ENCODE data around the gene TTC28. TPM values are rescaled to one million over a fixed set of nuclear protein-coding genes. Genes with fewer than 3 reads are reported as not detected.
"Not testable (repeated sequence)": the region's sequence is repeated elsewhere in the genome, so short reads cannot be mapped to it uniquely, and the experiment has no call there.

Gene TTC28
- total RNA-seq, 1 experiment from 2014 or later, result 0.12 TPM

DNA sequence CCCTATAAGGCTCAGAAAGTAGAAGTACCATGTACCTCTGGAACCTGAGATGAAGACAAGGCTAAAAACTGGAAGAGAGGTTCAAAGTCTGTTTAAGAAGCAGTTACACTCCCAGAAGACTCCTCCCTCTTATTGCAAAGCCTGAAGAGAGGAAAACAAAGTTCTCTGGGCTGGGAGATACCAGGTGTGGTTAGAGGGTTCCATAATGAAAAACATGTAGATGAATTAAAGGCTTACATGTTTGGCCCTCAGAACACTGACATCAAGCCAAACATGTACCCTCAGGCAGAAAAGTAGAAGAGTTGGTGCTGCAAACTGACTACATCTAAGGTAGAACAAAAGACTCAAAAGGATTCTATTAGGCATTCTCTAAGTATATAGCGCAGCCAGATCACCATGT, 205.3 kb downstream of the TTC28 start:
- Histone ChIP-seq H3K9ac (ENCODE audit: low read length) (no peak overlapping the region), H3K27me3 (ENCODE audit: insufficient read depth, low read length) (peaks cover 69% of the 10 kb centered on the region), H4K20me1 (ENCODE audit: insufficient read depth) (no peaks in the 10 kb centered on the region), H2AFZ (ENCODE audit: low read depth, low read length, poor library complexity, severe bottlenecking) (no peak overlapping the region), H3K4me1 (ENCODE audit: control insufficient read depth in 1 of 2, insufficient read depth in 2 of 2, low read length in 2 of 2) (no peaks in the 10 kb centered on the region), H3K9me3 (ENCODE audit: control insufficient read depth in 1 of 2, insufficient read depth in 1 of 2, low read depth in 1 of 2, low read length in 2 of 2) (no peaks in the 10 kb centered on the region), H3K4me3 (replicated peaks in 1 of 2; ENCODE audit: low read depth in 1 of 2, low read length in 2 of 2) (no peak overlapping the region), H3K36me3 (ENCODE audit: control insufficient read depth in 1 of 2, insufficient read depth in 2 of 2, low read length in 2 of 2) (no peaks in the 10 kb centered on the region), H3K9me2 (ENCODE audit: insufficient read depth) (no peaks in the 10 kb centered on the region), H3K27ac (ENCODE audit: low read depth, low read length) (no peak overlapping the region), H3K4me2 (ENCODE audit: low read length) (no peak overlapping the region), H3K79me2 (ENCODE audit: insufficient read depth, low read length) (no peaks in the 10 kb centered on the region)
- ChIA-PET POLR2A (no interaction called here), RAD21 (ENCODE audit: low non-redundant PET in 1 of 2, low total read pairs in 2 of 2, uncharacterized antibody in 2 of 2, unreplicated experiment in 2 of 2) (no interaction called here), CTCF (interaction anchor here (1.1 kb wide), 1 partner anchor 423 kb away, joined by 3 read pairs; no protein-coding TSS in a partner anchor)
- intact Hi-C loops (cut with micrococcal nuclease), result no loop called here
- no TSS peak for BruUV-seq (replicated peaks)
- DNase-seq (ENCODE audit: low read depth, low spot score) (no peak), ATAC-seq (no peak)
- no peak for TF ChIP-seq RAD21 (IDR thresholded peaks at IDR 0.05; ENCODE audit: low read depth)

- H3K27ac ChIP-seq (ENCODE audit: low read depth, low read length), result no peak overlapping the region
- H3K27me3 ChIP-seq (ENCODE audit: insufficient read depth, low read length), result peaks cover 70% of the 10 kb centered on the region
- H3K4me2 ChIP-seq (ENCODE audit: low read length), result no peak overlapping the region
- H3K79me2 ChIP-seq (ENCODE audit: insufficient read depth, low read length), result no peaks in the 10 kb centered on the region
- H3K4me3 ChIP-seq (replicated peaks in 1 of 2; ENCODE audit: low read depth in 1 of 2, low read length in 2 of 2), result no peak overlapping the region
- no peaks in the 10 kb centered on the region for H3K36me3 ChIP-seq (ENCODE audit: control insufficient read depth in 1 of 2, insufficient read depth in 2 of 2, low read length in 2 of 2)
- H4K20me1 ChIP-seq (ENCODE audit: insufficient read depth), result no peaks in the 10 kb centered on the region
- BruUV-seq (replicated peaks), result no TSS peak
- RAD21 ChIA-PET (ENCODE audit: low non-redundant PET in 1 of 2, low total read pairs in 2 of 2, uncharacterized antibody in 2 of 2, unreplicated experiment in 2 of 2), result no interaction called here
- no peaks in the 10 kb centered on the region for H3K9me2 ChIP-seq (ENCODE audit: insufficient read depth)
- H3K9ac ChIP-seq (ENCODE audit: low read length), result no peak overlapping the region
- CTCF ChIA-PET, result interaction anchor here (1.1 kb wide), 1 partner anchor 422 kb away, joined by 3 read pairs; no protein-coding TSS in a partner anchor
- no peaks in the 10 kb centered on the region for H3K4me1 ChIP-seq (ENCODE audit: control insufficient read depth in 1 of 2, insufficient read depth in 2 of 2, low read length in 2 of 2)
- intact Hi-C loops (cut with micrococcal nuclease), result no loop called here
- no peak for ATAC-seq
- TF ChIP-seq EZH2phosphoT487 (IDR thresholded peaks at IDR 0.05; ENCODE audit: borderline replicate concordance) (no peak), TCF7L2 (IDR thresholded peaks at IDR 0.05; ENCODE audit: borderline replicate concordance, extremely low read depth, insufficient read depth, insufficient read length) (no peak), MAX (IDR thresholded peaks at IDR 0.05) (no peak)
- H2AFZ ChIP-seq (ENCODE audit: low read depth, low read length, poor library complexity, severe bottlenecking), result no peak overlapping the region
- POLR2A ChIA-PET, result no interaction called here
- DNase-seq (ENCODE audit: low read depth, low spot score), result no peak
- H3K9me3 ChIP-seq (ENCODE audit: control insufficient read depth in 1 of 2, insufficient read depth in 1 of 2, low read depth in 1 of 2, low read length in 2 of 2), result no peaks in the 10 kb centered on the region
These were observed 206.4 kb downstream of the TTC28 start for GRCh38 chr22:28473258-28473657.

GRCh38 chr22:28467055-28467454, 212.6 kb downstream of the TTC28 start:
- H4K20me1 ChIP-seq (ENCODE audit: insufficient read depth); CTCF ChIA-PET; H3K79me2 ChIP-seq (ENCODE audit: insufficient read depth, low read length); DNase-seq (ENCODE audit: low read depth, low spot score); H2AFZ ChIP-seq (ENCODE audit: low read depth, low read length, poor library complexity, severe bottlenecking); H3K9me3 ChIP-seq (ENCODE audit: control insufficient read depth in 1 of 2, insufficient read depth in 1 of 2, low read depth in 1 of 2, low read length in 2 of 2); H3K9me2 ChIP-seq (ENCODE audit: insufficient read depth); RAD21 ChIA-PET (ENCODE audit: low non-redundant PET in 1 of 2, low total read pairs in 2 of 2, uncharacterized antibody in 2 of 2, unreplicated experiment in 2 of 2); H3K4me3 ChIP-seq (replicated peaks in 1 of 2; ENCODE audit: low read depth in 1 of 2, low read length in 2 of 2); H3K9ac ChIP-seq (ENCODE audit: low read length); H3K4me1 ChIP-seq (ENCODE audit: control insufficient read depth in 1 of 2, insufficient read depth in 2 of 2, low read length in 2 of 2); ATAC-seq; POLR2A ChIA-PET; H3K27ac ChIP-seq (ENCODE audit: low read depth, low read length); H3K4me2 ChIP-seq (ENCODE audit: low read length); BruUV-seq (replicated peaks); H3K36me3 ChIP-seq (ENCODE audit: control insufficient read depth in 1 of 2, insufficient read depth in 2 of 2, low read length in 2 of 2): not testable (repeated sequence)
- intact Hi-C loops (cut with micrococcal nuclease), result loop anchor here (1.0 kb wide), 1 partner anchor 17 kb away; no protein-coding TSS in a partner anchor
- H3K27me3 ChIP-seq (ENCODE audit: insufficient read depth, low read length), result peaks cover 58% of the 10 kb centered on the region
